Astrocyte (in vitro differentiated cells and primary cell): ENCODE measurements around the gene SERINC1. TPM values are rescaled to one million over a fixed set of nuclear protein-coding genes. Genes with fewer than 3 reads are reported as not detected.

Source experiments
- DNase-seq: peaks from one replicate; pipeline ENCODE4 v3.0.0-alpha.2; 2010; ENCODE audit warnings: low read depth
- FAIRE-seq: peaks from 2 replicates; lab custom pipeline; 2011; peaks lifted over from hg19 to GRCh38; lab: Jason Lieb, UNC
- H2AFZ ChIP-seq: 2 replicates; pipeline ENCODE4 v1.6.0; 2012; ENCODE audit warnings: low read depth, low read length, inconsistent platforms
- H3K27ac ChIP-seq: 2 replicates; pipeline ENCODE4 v1.5.1; 2011; ENCODE audit warnings: low read depth, low read length, inconsistent platforms
- H3K27me3 ChIP-seq: 2 replicates; pipeline ENCODE4 v1.6.0; 2011; ENCODE audit warnings: low read length, inconsistent platforms; ENCODE audit not compliant: insufficient read depth
- H3K36me3 ChIP-seq: 2 replicates; pipeline ENCODE4 v1.5.1; 2011; ENCODE audit warnings: low read length, inconsistent platforms; ENCODE audit not compliant: insufficient read depth
- H3K4me1 ChIP-seq: 2 replicates; pipeline ENCODE4 v1.5.1; 2011; ENCODE audit warnings: low read length, inconsistent platforms; ENCODE audit not compliant: insufficient read depth
- H3K4me2 ChIP-seq: 2 replicates; pipeline ENCODE4 v1.6.0; 2012; ENCODE audit warnings: low read length, inconsistent platforms
- H3K4me3 ChIP-seq: 2 replicates; pipeline ENCODE4 v1.5.1; 2011; ENCODE audit warnings: low read depth, mild to moderate bottlenecking, low read length, inconsistent platforms; ENCODE audit not compliant: insufficient read depth
- H3K79me2 ChIP-seq: 2 replicates; pipeline ENCODE4 v1.6.0; 2012; ENCODE audit warnings: mild to moderate bottlenecking, low read length, inconsistent platforms; ENCODE audit not compliant: insufficient read depth
- H3K9ac ChIP-seq: 2 replicates; pipeline ENCODE4 v1.6.0; 2012; ENCODE audit warnings: mild to moderate bottlenecking, low read length, inconsistent platforms
- H3K9me3 ChIP-seq: 2 replicates; pipeline ENCODE4 v1.5.1; 2012; ENCODE audit warnings: low read depth, mild to moderate bottlenecking, low read length, inconsistent platforms; ENCODE audit not compliant: insufficient read depth
- H4K20me1 ChIP-seq: 2 replicates; pipeline ENCODE4 v1.6.0; 2012; ENCODE audit warnings: low read length, inconsistent platforms; ENCODE audit not compliant: insufficient read depth
- H3K27ac Mint-ChIP-seq: one replicate; pipeline ENCODE4 v1.8.0; 2021; ENCODE audit warnings: mild to moderate bottlenecking, mixed read lengths; ENCODE audit not compliant: unreplicated experiment
- H3K27me3 Mint-ChIP-seq: one replicate; pipeline ENCODE4 v1.8.0; 2021; ENCODE audit warnings: low read depth, mixed read lengths; ENCODE audit not compliant: unreplicated experiment
- H3K36me3 Mint-ChIP-seq: one replicate; pipeline ENCODE4 v1.8.0; 2021; ENCODE audit warnings: low read depth, mixed read lengths; ENCODE audit not compliant: unreplicated experiment
- H3K4me1 Mint-ChIP-seq: one replicate; pipeline ENCODE4 v1.8.0; 2021; ENCODE audit warnings: low read depth, mixed read lengths; ENCODE audit not compliant: unreplicated experiment
- H3K4me3 Mint-ChIP-seq: one replicate; pipeline ENCODE4 v1.8.0; 2021; ENCODE audit warnings: mild to moderate bottlenecking, moderate library complexity, mixed read lengths; ENCODE audit not compliant: unreplicated experiment
- H3K9me3 Mint-ChIP-seq: one replicate; pipeline ENCODE4 v1.8.0; 2021; ENCODE audit warnings: mild to moderate bottlenecking, mixed read lengths; ENCODE audit not compliant: unreplicated experiment
- CTCF ChIP-seq: IDR thresholded peaks from 2 replicates; pipeline ENCODE4 v1.5.1; 2011; ENCODE audit warnings: low read depth, mild to moderate bottlenecking, inconsistent platforms, low read length, moderate library complexity; ENCODE audit not compliant: insufficient read depth
- EZH2 ChIP-seq: IDR thresholded peaks from 2 replicates; pipeline ENCODE4 v1.6.1; 2012; ENCODE audit warnings: mild to moderate bottlenecking, low read length, inconsistent platforms; ENCODE audit not compliant: insufficient read depth
- total RNA-seq: library from RNA; stranded (reverse); gene quantifications from 2 replicates; pipeline ENCODE4 v1.2.1, GENCODE V29; 2021

SERINC1 gene
- total RNA-seq, 1 donor from 2014 or later: 203 TPM

- H3K36me3 ChIP-seq: peaks cover 52% of the 10 kb centered on the region
- DNase-seq: no peak
- H3K27ac ChIP-seq: no peak overlapping the region
- H3K9me3 ChIP-seq: no peaks in the 10 kb centered on the region
- no peak overlapping the region for H2AFZ ChIP-seq
- no peaks in the 10 kb centered on the region for H3K4me1 ChIP-seq
- TF ChIP-seq EZH2 (no peak), CTCF (no peak)
- FAIRE-seq: no peak
- H3K27me3 ChIP-seq: no peaks in the 10 kb centered on the region
- peaks cover 2% of the 10 kb centered on the region for H3K4me1 Mint-ChIP-seq
- H3K27me3 Mint-ChIP-seq: no peaks in the 10 kb centered on the region
- peaks cover 16% of the 10 kb centered on the region for H4K20me1 ChIP-seq
- peaks cover 19% of the 10 kb centered on the region for H3K36me3 Mint-ChIP-seq
- H3K9me3 Mint-ChIP-seq: no peaks in the 10 kb centered on the region
- no peak overlapping the region for H3K9ac ChIP-seq
- H3K4me3 Mint-ChIP-seq: no peak overlapping the region
- no peak overlapping the region for H3K27ac Mint-ChIP-seq
- H3K4me2 ChIP-seq: no peak overlapping the region
- peaks cover 32% of the 10 kb centered on the region for H3K79me2 ChIP-seq
- H3K4me3 ChIP-seq: no peak overlapping the region
Observed at GRCh38 chr6:122452509-122452908, 19.1 kb downstream of the SERINC1 start.

- FAIRE-seq: no peak
- Histone ChIP-seq H3K4me3 (no peak overlapping the region), H3K4me2 (no peak overlapping the region), H3K36me3 (peaks cover 55% of the 10 kb centered on the region), H4K20me1 (peaks cover 13% of the 10 kb centered on the region), H3K27ac (no peak overlapping the region), H3K9ac (no peak overlapping the region), H2AFZ (no peak overlapping the region), H3K79me2 (peaks cover 11% of the 10 kb centered on the region), H3K27me3 (no peaks in the 10 kb centered on the region), H3K9me3 (no peaks in the 10 kb centered on the region), H3K4me1 (no peaks in the 10 kb centered on the region)
- Mint-ChIP-seq H3K27ac (no peak overlapping the region), H3K9me3 (no peaks in the 10 kb centered on the region), H3K36me3 (peaks cover 13% of the 10 kb centered on the region), H3K27me3 (no peaks in the 10 kb centered on the region), H3K4me3 (no peak overlapping the region), H3K4me1 (peaks cover 7% of the 10 kb centered on the region)
- DNase-seq: no peak
- TF ChIP-seq CTCF: no peak
- no peak for TF ChIP-seq EZH2
Observed at GRCh38 chr6:122449069-122449468, 22.5 kb downstream of the SERINC1 start.

GRCh38 chr6:122445274-122445673 is 26.3 kb downstream of the SERINC1 start:
- Mint-ChIP-seq H3K36me3 (peaks cover 20% of the 10 kb centered on the region), H3K27me3 (no peaks in the 10 kb centered on the region), H3K27ac (no peak overlapping the region), H3K4me1 (peaks cover 7% of the 10 kb centered on the region), H3K4me3 (no peak overlapping the region), H3K9me3 (no peaks in the 10 kb centered on the region)
- no peak overlapping the region for H3K4me2 ChIP-seq
- no peak overlapping the region for H2AFZ ChIP-seq
- peaks cover 37% of the 10 kb centered on the region for H3K36me3 ChIP-seq
- H3K27me3 ChIP-seq: no peaks in the 10 kb centered on the region
- no peak overlapping the region for H3K9ac ChIP-seq
- no peaks in the 10 kb centered on the region for H3K9me3 ChIP-seq
- FAIRE-seq (no peak), DNase-seq (no peak)
- peaks cover 9% of the 10 kb centered on the region for H4K20me1 ChIP-seq
- TF ChIP-seq EZH2 (no peak), CTCF (no peak)
- peaks cover 7% of the 10 kb centered on the region for H3K79me2 ChIP-seq
- no peak overlapping the region for H3K27ac ChIP-seq
- H3K4me1 ChIP-seq: no peaks in the 10 kb centered on the region
- H3K4me3 ChIP-seq: no peak overlapping the region
